ENCODE measurements around the gene DEGS1. TPM values are rescaled to one million over a fixed set of nuclear protein-coding genes. Genes with fewer than 3 reads are reported as not detected.

DEGS1 gene
- total and polyA plus RNA-seq, 10 of the 15 experiments (the other 5 are each of a cell fraction or from before 2014, with no cell fraction given) = 16.5 to 133 (median 46.0) TPM

DNA sequence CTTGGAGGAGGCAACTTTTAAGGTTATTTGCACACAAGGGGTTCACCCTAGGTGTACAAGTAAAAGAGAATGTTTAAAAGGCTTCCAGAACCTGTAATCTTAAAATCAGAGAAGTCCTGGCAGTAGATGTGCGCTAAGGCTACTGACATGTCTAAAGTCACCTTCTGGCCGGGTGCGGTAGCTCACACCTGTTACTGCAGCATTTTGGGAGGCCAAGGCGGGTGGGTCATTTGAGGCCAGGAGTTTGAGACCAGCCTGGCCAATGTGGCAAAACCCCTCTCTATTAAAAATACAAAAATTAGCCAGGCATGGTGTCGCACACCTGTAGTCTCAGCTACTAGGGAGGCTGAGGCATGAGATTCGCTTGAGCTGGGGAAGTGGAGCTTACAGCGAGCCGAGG lies 20.3 kb upstream of the DEGS1 start:
- H3K4me3 ChIP-seq = no peak overlapping the region
- H3K79me2 ChIP-seq (ENCODE audit: control insufficient read depth, insufficient read depth, low read length) = no peaks in the 10 kb centered on the region
- BruUV-seq (replicated peaks) = no TSS peak
- TF ChIP-seq SMAD5 (IDR thresholded peaks at IDR 0.05; ENCODE audit: low read depth) (no peak), BCL11A (IDR thresholded peaks at IDR 0.05; ENCODE audit: low read depth, low read length) (no peak)
- CTCF ChIA-PET = interaction anchor here (1.1 kb wide), 1 partner anchor 297 kb away, joined by 3 read pairs; no protein-coding TSS in a partner anchor
- SMC1A ChIA-PET (ENCODE audit: uncharacterized antibody, unreplicated experiment) = interaction anchor here (0.6 kb wide), 1 partner anchor 85 kb away, joined by 4 read pairs; no protein-coding TSS in a partner anchor
- intact Hi-C loops (cut with micrococcal nuclease; ENCODE audit: unreplicated experiment) = no loop called here
- no peak for ATAC-seq
- no peak overlapping the region for H3K9ac ChIP-seq (ENCODE audit: control insufficient read depth, insufficient read depth, low read length)
- FAIRE-seq = no peak
- H3K36me3 ChIP-seq (ENCODE audit: control insufficient read depth in 2 of 2, insufficient read depth in 2 of 2, low read length in 1 of 2) = no peaks in the 10 kb centered on the region; a peak in 1 of 4 replicates
- no peaks in the 10 kb centered on the region for H3K27me3 ChIP-seq (replicated peaks in 1 of 2; ENCODE audit: control insufficient read depth in 2 of 2, insufficient read depth in 2 of 2, low read length in 1 of 2)
- RAD21 ChIA-PET (ENCODE audit: unreplicated experiment) = no interaction called here
- H4K20me1 ChIP-seq (ENCODE audit: control insufficient read depth, insufficient read depth) = no peaks in the 10 kb centered on the region
- DNase-seq (ENCODE audit: low read depth, low spot score) = no peak
- H3K9me3 ChIP-seq (replicated peaks; ENCODE audit: control insufficient read depth, insufficient read depth, low read length) = no peaks in the 10 kb centered on the region
- no peaks in the 10 kb centered on the region for H3K4me1 ChIP-seq (ENCODE audit: control insufficient read depth, insufficient read depth, low read length)
- WGBS (ENCODE audit: insufficient coverage, insufficient replicate concordance, low lambda C conversion rate, missing lambda C conversion rate) = over 99% methylated on average over 8 of the region's 8 CpGs
- no peak overlapping the region for H3K4me2 ChIP-seq (ENCODE audit: control insufficient read depth, insufficient read depth)
- in situ Hi-C loops (cut with MboI) = no loop called here
- POLR2A ChIA-PET = no interaction called here
- H2AFZ ChIP-seq (ENCODE audit: control insufficient read depth, low read depth, low read length) = no peak overlapping the region
- no peak overlapping the region for H3K27ac ChIP-seq (ENCODE audit: control insufficient read depth, insufficient read depth)

DNA sequence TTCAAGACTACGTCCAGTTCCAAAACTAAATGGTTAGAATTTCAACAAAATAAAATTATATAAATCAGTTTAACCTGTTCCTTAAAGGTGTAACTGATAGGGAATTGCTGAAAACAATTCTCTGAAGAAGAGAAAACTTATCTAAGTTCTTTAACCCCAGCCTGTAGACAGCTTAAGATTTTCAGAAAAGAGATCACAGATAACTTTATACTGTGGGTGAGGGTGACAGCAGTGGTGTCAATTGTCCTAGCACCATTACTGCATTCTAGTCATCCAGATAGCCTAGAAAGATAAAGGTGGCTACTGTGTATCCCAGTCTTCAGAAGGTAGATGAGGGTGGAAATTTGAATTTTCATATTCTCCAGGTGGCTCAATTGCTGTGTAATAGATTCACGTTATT lies 19.7 kb upstream of the DEGS1 start:
- Histone ChIP-seq H4K20me1 (ENCODE audit: control insufficient read depth, insufficient read depth) (no peaks in the 10 kb centered on the region), H3K27ac (ENCODE audit: control insufficient read depth, insufficient read depth) (no peak overlapping the region), H3K36me3 (ENCODE audit: control insufficient read depth in 2 of 2, insufficient read depth in 2 of 2, low read length in 1 of 2) (no peaks in the 10 kb centered on the region; a peak in 1 of 4 replicates), H3K79me2 (ENCODE audit: control insufficient read depth, insufficient read depth, low read length) (no peaks in the 10 kb centered on the region), H2AFZ (ENCODE audit: control insufficient read depth, low read depth, low read length) (no peak overlapping the region), H3K9ac (ENCODE audit: control insufficient read depth, insufficient read depth, low read length) (no peak overlapping the region), H3K4me2 (ENCODE audit: control insufficient read depth, insufficient read depth) (no peak overlapping the region), H3K9me3 (replicated peaks; ENCODE audit: control insufficient read depth, insufficient read depth, low read length) (no peaks in the 10 kb centered on the region), H3K27me3 (replicated peaks in 1 of 2; ENCODE audit: control insufficient read depth in 2 of 2, insufficient read depth in 2 of 2, low read length in 1 of 2) (no peaks in the 10 kb centered on the region), H3K4me3 (no peak overlapping the region), H3K4me1 (ENCODE audit: control insufficient read depth, insufficient read depth, low read length) (no peaks in the 10 kb centered on the region)
- no TSS peak for BruUV-seq (replicated peaks)
- DNase-seq (ENCODE audit: low read depth, low spot score) = no peak
- no peak for ATAC-seq
- FAIRE-seq = no peak
- in situ Hi-C loops (cut with MboI) (no loop called here), intact Hi-C loops (cut with micrococcal nuclease; ENCODE audit: unreplicated experiment) (no loop called here)
- 50% methylated on average over 2 of the region's 2 CpGs for WGBS (ENCODE audit: insufficient coverage, insufficient replicate concordance, low lambda C conversion rate, missing lambda C conversion rate)
- CTCF ChIA-PET = no interaction called here
- TF ChIP-seq, protein P1, sequence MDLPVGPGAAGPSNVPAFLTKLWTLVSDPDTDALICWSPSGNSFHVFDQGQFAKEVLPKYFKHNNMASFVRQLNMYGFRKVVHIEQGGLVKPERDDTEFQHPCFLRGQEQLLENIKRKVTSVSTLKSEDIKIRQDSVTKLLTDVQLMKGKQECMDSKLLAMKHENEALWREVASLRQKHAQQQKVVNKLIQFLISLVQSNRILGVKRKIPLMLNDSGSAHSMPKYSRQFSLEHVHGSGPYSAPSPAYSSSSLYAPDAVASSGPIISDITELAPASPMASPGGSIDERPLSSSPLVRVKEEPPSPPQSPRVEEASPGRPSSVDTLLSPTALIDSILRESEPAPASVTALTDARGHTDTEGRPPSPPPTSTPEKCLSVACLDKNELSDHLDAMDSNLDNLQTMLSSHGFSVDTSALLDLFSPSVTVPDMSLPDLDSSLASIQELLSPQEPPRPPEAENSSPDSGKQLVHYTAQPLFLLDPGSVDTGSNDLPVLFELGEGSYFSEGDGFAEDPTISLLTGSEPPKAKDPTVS (IDR thresholded peaks at IDR 0.05; ENCODE audit: low read depth, low read length) = no peak
- TF ChIP-seq POLR2A (IDR thresholded peaks at IDR 0.05; ENCODE audit: low read depth, low read length) (no peak), ATF7 (IDR thresholded peaks at IDR 0.05; ENCODE audit: low read depth) (no peak), EED (IDR thresholded peaks at IDR 0.05; ENCODE audit: low read depth) (no peak)
- POLR2A ChIA-PET = no interaction called here
- SMC1A ChIA-PET (ENCODE audit: uncharacterized antibody, unreplicated experiment) = interaction anchor here (1.1 kb wide), 1 partner anchor 58 kb away, joined by 3 read pairs; no protein-coding TSS in a partner anchor
- RAD21 ChIA-PET (ENCODE audit: unreplicated experiment) = no interaction called here
